Stimulated activated CD8-positive, alpha-beta memory T cell treated with anti-CD3 and anti-CD28 coated beads, Interleukin-7, amount 100 ng/mL, for 24 hours (primary cell): Measurements from ENCODE around the gene KCNQ5.
"Not testable (repeated sequence)": the region's sequence is repeated elsewhere in the genome, so short reads cannot be mapped to it uniquely, and the experiment has no call there.

Source experiments
- DNase-seq: peaks from one replicate; pipeline ENCODE4 v3.0.0-alpha.2; 2020; ENCODE audit warnings: low read depth

Gene KCNQ5

DNA sequence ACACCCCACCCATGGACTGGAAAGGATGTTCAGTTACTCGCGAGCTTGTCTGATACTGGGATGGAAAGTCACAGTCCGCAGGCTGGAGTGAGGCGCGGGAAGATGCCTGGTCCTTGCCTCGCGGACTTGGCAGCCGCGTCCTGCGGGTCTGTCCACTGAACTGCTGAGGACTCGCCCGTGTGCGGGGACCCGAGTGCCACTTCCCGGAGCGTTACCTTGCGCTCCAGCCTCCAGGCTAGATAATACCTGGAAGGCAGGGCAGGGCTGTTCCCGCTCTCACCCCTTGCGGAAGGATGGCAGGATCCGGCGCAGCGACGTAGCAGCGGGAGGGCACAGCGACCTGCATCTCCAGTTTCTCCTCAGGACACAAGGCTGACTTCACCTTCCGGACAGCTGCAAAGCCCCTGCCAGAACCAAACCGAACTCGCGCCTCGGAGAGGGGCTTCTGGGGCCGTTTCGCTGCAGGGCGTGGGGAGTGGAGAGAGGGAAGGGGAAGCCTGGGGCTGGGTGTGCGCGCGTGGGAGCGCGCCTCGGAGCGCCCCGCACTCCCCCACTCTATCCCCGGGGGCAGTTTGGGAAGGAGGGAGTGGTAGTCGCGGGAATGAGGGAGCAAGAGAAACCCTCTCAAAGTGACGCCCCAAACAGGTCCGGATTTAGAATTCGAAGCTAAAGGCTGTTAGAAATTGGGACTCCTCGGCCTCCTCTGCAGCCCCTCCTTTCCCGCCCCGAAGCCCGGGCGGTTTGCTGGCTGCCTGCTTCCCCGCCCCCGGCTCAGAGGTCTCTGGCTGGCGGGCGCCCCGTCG lies at the start of gene KCNQ5:
TSS of gene KCNQ5 (plus strand) at position 774 of the 803 bp plus-strand sequence.
- no peak for DNase-seq

DNA sequence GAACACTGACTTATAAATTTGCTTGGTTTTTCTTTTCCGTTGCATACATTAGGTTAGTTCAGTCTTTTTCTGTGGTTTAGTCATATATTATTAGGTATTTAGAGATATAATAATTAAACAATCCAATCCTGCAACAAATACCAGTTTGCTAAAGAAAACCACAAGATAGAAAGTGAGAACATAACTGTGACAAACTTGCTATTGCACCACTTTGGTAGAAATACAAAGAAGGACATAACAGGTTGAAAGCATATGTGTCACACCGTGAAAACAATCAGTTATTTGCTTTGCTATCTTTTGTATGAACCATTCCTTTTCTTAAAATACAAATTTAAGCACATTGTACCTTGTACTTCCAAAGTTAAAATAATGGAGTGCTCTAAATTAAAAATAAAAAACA lies 42.0 kb upstream of the KCNQ5 start:
- DNase-seq, result no peak

DNA sequence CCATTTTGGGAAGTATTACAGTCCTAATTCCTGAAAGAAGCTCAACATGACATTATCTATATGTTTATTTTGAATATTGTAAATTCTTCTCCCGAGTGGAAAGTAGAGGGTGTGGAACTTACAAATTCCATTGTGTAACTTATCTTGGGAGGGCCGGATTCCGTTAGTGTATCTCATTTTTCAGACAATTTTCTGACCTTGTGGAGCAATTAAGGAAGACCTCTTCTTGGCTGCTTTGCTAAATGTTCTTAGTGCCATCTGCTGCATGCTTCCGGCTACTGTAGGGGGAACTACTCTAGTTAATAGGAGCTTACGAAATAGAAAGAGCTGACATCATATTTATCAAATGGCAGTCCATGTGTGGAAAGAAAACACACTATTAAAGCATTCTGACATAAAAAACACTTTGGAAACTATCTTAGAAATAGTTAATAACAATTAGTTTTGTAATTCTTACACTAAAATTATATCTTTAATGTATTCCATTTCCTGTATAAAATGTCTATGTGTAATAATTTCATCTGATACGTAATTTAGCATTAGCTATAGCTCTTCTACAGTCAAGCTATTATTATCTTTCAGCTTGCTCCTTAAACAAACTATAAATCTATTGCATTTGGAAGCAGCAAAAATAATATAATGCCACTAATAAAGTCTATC lies 41.5 kb upstream of the KCNQ5 start:
- no peak for DNase-seq

DNA sequence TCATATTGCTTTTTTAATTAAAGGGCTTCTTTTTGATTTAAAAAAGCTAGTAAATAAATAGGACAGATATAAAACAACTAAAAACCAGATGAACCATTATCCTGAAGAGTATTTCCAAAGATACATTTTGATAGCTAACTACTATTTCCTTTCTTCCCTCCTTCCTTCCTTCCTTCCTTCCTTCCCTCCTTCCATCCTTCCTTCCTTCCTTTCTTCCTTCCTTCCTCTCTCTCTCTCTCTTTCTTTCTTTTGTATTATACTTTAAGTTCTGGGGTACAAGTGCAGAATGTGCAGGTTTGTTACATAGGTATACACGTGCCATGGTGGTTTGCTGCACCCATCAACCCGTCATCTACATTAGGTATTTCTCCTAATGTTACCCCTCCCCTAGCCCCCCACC lies 40.9 kb upstream of the KCNQ5 start:
- not testable (repeated sequence) for DNase-seq

DNA sequence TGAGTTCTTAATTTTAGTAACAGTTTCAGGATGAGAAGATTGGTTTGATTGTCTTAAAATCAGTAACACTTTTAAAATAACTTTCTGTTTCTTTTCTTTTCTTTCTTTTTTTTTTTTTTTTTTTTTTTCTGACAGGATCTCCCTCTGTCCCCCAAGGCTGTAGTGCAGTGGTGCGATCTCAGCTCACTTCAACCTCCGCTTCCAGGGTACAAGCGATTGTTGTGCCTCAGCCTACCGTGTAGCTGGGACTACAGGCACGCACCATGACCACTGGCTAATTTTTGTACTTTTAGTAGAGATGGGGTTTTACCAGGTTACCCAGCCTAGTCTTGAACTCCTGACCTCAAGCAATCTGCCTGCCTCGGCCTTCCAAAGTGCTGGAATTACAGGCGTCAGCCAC lies 33.7 kb upstream of the KCNQ5 start:
- no peak for DNase-seq

DNA sequence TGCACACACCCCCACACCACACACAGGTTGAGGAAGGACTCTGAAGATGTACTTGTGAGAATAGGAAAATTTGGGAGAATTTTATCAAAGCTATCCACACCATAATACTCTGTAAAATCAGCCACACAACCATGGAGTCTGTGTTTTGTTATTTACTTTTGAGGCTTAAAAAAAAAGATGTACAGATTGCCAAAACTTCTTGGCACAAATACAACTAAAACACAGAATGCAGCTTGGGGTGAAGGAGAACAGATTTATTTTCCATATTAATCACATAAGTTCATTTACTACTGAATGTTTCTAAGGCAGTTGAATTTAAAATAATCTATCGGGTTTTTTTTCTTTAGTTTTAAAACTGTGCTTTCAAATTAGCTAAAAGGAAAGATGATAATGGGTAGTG lies 32.8 kb upstream of the KCNQ5 start:
- DNase-seq, result no peak

DNA sequence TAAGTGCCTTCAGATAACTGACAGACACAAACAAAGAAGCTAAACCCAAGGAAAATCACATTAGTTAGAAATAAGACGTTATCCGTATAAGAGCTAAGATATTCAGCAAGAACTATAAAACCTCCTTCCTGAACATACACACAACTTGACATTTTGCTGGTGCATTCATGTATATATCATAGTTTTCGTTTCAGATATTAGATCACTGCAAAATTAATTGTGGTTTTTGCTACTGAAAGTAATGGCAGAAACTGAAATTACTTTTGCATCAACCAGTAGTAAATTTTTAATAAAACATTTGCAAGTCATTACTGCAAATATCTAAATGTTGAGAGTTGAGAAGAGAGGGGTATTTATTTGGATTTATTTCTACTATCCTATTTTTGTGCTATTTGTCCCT lies 26.1 kb upstream of the KCNQ5 start:
- DNase-seq, result no peak

DNA sequence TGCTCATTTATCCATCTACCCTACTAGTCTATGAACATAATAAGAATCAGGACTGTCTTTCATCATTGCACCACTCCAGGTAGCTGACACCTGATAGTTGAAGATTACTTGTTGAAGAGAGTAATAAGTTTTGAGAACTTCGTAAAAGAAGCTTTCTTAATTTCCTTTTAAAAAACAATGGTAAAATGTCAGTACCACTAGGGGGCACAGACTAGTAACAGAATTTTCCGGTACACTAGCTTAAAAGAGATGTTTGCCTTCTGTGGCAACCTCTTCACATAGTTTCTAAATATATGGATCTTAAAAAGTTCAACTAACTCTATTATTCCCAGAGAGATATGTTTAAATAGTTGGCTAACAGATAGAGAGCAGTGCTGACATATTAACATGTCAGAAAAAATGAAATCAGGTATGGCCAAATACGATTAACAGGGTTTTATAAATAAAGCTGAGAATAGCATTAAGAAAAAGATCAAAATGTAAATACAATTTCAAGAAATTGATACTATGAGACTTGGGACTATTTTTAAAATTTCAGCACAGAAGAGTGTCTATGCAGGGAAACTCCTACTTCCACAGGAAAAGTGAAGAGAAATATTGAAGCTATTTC lies 5.4 kb upstream of the KCNQ5 start:
- no peak for DNase-seq

DNA sequence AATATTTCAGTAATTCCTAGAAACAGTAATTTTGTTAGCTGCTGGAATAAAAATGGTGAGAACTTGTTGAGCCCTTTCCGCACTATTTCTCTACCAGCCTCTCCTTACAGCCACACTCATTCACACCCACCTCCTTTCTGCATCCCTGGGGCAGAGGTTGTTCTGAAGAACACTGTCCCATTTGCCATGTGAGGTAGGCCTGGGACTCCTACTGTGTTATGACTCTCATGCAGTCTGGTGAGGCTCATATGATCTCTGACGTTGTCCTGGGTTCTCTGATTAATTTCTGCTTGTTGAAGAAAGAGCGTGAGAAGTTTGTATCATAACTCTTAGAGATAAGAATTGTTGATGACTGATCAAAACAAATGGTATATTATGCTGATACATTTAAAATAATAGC lies 4.1 kb upstream of the KCNQ5 start:
- DNase-seq, result no peak

DNA sequence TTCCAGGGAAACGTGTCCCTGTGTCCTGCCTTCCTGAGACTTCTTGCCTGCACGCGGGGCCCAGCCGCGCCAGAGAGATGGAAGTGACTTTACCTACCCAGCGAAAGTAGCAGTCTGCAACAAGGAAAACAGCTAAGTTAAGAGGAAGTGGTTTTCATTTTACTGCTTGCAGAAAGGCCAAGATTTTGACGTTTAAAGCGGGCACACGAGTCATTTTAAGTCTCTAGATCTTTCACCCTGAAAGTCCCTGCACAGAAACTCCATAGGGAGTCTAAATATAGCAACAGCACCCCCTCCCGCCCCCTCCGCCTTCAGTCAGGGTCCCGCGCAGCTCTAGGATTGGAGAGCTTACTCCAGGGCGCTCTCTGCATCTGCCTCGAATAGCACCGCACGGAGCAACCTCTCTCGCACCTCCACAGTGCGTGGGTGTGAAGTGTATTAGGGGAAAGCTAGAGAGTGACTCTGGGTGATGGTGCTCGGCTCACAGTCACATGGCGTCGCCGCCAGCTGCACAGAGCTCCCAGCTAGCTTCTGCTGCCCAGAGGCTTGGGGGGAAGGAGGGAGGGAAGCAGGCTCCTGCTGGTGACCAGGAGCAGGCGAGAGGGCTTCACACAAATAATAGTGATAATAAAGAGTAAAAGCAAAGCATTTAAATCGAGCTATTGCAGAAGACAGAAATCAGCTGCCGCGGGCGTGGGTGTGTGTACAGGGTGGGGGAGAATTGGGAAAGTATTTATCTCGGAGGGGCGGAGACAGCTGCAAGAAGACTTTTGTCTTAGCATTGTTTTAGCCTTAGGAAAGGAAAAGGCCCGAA lies 1.8 kb upstream of the KCNQ5 start:
- DNase-seq, result no peak

DNA sequence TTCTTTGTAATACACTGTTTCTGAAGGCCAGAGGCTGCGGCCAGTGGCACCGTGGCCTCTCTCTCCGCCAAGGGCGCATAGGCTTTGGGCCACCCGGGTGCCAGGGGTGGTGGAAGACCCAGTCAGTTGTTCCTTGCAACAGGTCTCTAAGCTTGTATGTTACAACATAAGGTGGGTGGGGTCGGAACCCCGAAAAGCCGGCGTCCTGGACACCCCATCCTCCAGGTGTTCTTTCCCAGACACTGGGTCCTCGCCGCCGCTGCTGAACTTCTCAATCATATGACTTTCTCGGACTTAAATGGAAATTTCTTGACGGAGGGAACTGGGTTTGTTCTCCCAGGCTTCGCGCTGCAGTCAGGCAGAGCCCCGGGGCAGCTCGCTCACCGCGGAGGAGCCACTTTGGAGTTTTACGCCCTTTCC lies 983 bp upstream of the KCNQ5 start:
- no peak for DNase-seq

DNA sequence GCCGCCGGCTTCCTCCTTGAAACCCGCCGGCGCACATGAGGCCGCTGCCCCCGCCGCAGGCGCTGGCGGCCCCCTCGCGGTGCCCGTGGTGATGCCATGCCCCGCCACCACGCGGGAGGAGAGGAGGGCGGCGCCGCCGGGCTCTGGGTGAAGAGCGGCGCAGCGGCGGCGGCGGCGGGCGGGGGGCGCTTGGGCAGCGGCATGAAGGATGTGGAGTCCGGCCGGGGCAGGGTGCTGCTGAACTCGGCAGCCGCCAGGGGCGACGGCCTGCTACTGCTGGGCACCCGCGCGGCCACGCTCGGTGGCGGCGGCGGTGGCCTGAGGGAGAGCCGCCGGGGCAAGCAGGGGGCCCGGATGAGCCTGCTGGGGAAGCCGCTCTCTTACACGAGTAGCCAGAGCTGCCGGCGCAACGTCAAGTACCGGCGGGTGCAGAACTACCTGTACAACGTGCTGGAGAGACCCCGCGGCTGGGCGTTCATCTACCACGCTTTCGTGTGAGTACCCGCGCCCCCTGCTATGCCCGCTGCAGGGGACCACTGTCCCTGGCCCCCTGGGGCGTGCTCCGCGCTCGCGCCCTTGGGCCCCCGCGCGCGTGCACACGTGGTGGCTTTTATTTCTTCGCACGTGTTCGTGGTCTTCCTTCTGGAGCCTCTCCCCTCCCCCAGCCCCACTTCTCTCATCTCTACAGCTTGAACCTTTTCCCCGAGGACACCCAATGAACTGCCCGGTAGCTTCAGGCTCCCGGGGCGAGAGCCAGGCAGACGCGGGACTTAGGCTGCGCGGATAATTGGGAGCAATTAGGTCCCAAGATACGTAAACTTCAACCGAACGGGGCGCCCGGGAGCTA lies 453 bp downstream of the KCNQ5 start:
- no peak for DNase-seq

DNA sequence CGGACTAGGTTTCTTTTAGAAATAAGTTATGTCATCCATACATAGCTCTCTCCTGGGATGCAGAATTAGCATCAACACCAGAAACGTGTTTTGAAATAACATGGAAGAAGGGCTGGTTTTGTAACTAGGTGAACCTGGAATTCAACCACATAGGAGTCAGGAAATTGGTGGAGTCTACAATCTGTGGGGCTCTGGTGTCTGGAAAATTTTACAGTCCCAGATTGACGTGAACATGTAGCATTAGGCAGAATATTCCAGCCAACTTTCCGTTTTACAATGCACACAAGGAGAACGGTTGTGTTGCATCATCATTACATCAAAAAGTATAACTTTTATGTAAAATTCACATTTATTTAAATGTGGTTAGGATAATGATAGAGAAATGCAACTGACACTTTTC lies 1.9 kb downstream of the KCNQ5 start:
- no peak for DNase-seq

DNA sequence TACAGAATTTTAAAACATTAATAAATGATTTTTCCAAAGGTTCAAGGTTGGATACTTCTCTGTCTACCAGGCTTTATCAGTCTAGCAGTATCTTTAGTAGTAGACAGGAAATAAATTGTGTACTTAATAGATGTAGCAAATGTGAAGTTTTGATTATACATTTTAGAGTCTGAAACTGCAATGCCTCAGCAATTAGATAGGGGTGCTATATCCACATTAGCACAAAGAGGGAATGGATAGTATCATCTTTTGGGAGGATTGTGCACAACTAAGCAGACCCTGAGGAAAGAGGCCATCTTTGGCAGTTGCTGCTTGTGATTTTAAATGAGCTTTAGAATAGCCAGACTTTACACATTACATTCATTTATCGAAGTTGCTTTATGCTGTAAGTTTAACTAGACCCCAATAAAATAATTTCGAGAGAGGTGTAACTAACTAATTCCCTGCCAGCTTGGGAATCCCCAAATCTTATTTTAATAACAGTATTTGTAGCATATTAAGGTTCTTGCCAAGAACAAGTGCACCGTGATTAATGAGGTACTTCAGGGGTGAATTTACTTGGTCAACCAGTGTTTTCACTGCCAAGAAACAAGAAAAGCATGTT lies 2.8 kb downstream of the KCNQ5 start:
- no peak for DNase-seq

DNA sequence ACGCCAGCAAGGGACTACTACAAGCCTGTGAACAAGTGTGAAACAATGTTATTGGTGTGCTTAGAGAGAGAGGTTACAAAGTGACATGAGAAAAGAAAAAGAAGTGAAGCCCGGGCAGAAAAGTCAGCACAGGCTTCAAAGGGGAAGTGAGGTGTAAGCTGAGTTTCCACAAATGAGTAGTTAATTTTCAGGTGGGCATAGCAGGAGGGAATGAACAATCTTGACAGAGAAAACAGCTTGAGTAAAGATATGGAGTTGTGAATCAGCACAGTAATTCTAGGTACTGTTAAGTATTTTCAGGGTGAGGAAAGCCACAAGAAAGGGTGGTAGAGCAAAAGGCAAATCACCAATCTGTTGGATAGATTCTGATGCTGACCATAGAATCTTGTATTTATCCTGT lies 4.3 kb downstream of the KCNQ5 start:
- DNase-seq, result no peak

DNA sequence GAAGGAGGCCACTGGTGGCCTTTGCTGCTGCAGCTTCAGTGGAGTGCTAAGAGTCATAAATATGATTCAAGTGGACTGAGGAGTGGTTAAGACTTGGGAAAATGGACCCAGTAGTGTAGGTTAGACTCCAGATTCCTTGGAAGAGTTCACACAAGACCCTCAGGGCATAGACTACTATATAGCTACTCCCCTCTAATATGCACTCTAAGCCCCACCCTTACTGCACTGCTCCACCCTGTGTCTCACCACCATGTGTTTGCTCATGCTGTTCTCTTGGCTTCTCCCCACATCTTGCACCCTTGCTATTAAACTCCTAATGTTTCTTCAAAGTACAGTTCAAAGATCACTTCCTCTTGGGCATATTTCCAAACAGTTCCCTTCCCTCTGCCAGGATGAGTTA lies 5.7 kb downstream of the KCNQ5 start:
- no peak for DNase-seq

DNA sequence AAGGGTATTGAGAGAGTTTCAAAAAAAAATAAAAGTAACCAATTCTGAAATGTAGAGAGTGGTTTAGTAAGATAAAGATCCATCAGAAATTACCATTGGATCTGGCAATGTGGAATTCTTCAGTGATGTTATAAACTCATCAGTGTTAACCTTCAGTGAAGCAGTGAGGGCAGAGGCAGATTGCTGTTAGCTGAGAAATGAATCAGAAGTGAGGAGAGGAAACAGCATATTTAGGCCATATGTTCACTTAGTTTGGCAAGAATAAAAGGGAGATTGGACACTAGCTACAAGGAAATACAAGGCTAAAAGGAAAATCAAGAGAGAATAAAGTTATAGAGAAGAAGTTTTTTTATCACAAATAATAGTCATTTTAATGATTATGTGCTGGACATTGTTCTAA lies 9.6 kb downstream of the KCNQ5 start:
- DNase-seq, result no peak

DNA sequence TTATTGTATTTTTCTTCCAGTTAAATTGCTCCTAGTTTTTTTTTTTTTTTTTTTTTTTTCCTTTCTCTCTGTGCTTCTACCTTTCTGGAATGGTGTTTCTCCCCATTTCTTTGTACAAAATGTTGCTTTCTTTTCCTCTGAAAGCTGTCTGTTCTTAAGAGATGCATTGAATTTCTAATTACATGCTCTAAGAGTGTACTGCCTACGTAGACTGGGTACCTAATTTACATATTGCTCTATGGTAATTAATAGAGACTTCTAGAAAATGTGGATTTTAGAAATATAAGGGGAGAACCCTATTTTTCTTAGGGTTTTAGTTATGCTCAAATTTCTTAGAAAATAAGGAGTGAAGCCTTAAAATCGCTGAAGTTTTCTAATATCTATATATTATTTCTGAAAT lies 13.8 kb downstream of the KCNQ5 start:
- no peak for DNase-seq

DNA sequence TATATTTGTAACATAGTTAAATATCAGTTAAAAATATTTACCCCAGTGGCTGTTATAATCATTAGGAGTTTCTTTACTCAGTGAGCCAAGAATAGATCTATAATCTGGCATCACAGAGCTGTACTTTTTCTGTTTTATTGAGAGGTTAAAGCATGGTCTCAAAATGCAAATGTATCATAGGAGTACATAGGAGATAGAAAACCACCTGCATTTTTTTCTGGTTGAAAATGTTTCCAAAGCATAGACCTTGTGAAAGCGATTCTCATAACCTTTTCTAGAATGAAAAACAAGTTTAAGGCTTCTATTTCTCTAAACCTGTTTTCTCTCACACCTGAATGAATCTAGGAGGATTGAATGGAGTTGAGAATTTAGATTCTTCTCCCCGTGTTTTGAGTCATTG lies 14.4 kb downstream of the KCNQ5 start:
- DNase-seq, result no peak

DNA sequence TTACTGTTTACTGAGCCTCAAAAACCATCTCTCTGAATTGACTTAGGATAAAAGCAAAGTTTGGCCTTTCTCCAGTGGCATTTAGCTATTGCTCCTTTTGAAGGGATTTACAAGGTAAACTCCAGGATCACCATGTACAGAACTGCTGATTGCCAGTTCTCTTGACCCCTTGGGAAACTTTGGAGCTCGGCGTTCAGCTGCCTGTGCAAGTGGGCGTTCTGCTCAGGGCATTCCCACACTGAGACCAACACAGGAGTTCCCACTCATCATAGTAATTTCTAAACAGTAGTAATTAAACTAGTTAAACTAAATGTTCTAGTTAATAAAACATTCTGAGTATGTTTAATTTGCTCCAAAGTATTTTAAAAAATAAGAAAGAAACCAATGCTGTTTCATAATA lies 14.9 kb downstream of the KCNQ5 start:
- DNase-seq, result no peak

DNA sequence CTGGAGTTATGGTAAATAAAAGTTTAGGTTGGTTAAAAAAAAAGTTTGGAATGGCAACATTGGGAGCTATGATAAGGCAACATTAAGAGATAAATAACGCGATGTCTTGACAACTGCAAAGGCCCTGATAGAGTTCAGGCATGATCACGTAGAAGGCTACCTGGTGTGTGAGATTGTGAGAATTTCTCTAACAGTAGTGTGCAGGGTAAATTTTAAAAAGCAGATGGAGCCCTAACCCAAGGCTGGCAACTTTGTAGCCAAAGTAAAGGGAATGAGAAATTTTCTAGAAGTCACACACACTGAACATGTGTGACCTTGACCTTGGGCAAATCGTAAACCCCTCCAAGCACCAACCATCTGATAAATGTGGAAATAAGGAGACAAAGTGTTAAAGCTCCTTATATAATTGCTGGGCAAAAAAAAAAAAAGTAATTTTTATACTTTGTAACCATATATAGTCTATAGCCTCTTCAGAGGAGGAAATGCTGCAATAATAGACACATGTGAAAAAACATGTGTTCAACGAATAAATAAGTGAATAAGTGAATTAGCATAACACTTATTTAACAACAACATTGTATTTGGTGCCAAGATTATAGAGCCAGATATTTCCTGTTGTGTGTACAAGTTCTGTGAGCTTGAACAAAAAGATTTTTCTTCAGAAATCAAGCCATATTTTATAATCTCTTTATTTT lies 18.2 kb downstream of the KCNQ5 start:
- DNase-seq, result no peak
